Neural progenitor cell (in vitro differentiated cells): ENCODE measurements around the gene ADAMTSL2. TPM values are rescaled to one million over a fixed set of nuclear protein-coding genes. Genes with fewer than 3 reads are reported as not detected.
A peak's percentile ranks its signal among the peaks of the same experiment; 100 is the strongest.

Experiments used
- DNase-seq: peaks from one replicate; pipeline ENCODE4 v3.0.0-alpha.2; 2016; ENCODE audit warnings: low spot score
- H2AFZ ChIP-seq: fragments of 200-600 bp; sonication (generic); replicated peaks from 2 replicates; pipeline ENCODE4 v1.6.1; 2016; ENCODE audit warnings: antibody characterized with exemption
- H3F3A ChIP-seq: fragments of 200-600 bp; sonication (generic); 2 replicates; pipeline ENCODE4 v1.6.1; 2016; ENCODE audit warnings: antibody characterized with exemption, low read depth
- H3K27ac ChIP-seq: fragments of 200-600 bp; sonication (generic); 2 replicates; pipeline ENCODE4 v1.5.1; 2016; ENCODE audit warnings: mild to moderate bottlenecking
- H3K27me3 ChIP-seq: fragments of 200-600 bp; sonication (generic); 2 replicates; pipeline ENCODE4 v1.6.1; 2016; ENCODE audit warnings: mild to moderate bottlenecking, moderate library complexity
- H3K36me3 ChIP-seq: fragments of 200-600 bp; sonication (generic); 2 replicates; pipeline ENCODE4 v1.5.1; 2016
- H3K4me1 ChIP-seq: fragments of 200-600 bp; sonication (generic); 2 replicates; pipeline ENCODE4 v1.6.1; 2016; ENCODE audit warnings: mixed run types
- H3K4me2 ChIP-seq: fragments of 200-600 bp; sonication (generic); 2 replicates; pipeline ENCODE4 v1.6.1; 2016
- H3K4me3 ChIP-seq: fragments of 200-600 bp; sonication (generic); 2 replicates; pipeline ENCODE4 v1.5.1; 2016
- H3K79me2 ChIP-seq: fragments of 200-600 bp; sonication (generic); 2 replicates; pipeline ENCODE4 v1.6.1; 2016; ENCODE audit warnings: low read depth
- H3K9ac ChIP-seq: fragments of 200-600 bp; sonication (generic); 2 replicates; pipeline ENCODE4 v1.6.1; 2016
- H3K9me3 ChIP-seq: fragments of 200-600 bp; sonication (generic); 2 replicates; pipeline ENCODE4 v1.5.1; 2016; ENCODE audit warnings: low read depth
- H4K20me1 ChIP-seq: fragments of 200-600 bp; sonication (generic); 2 replicates; pipeline ENCODE4 v1.6.1; 2016; ENCODE audit warnings: low read depth
- H3K27ac Mint-ChIP-seq: 3 replicates; pipeline ENCODE4 v1.8.0; 2021; ENCODE audit warnings: mixed read lengths
- H3K27me3 Mint-ChIP-seq: 2 replicates; pipeline ENCODE4 v1.8.0; 2022; ENCODE audit warnings: low read depth, mild to moderate bottlenecking, inconsistent platforms, moderate library complexity, mixed read lengths; ENCODE audit not compliant: insufficient read depth
- H3K36me3 Mint-ChIP-seq: 3 replicates; pipeline ENCODE4 v1.8.0; 2021; ENCODE audit warnings: mixed read lengths
- H3K4me1 Mint-ChIP-seq: 3 replicates; pipeline ENCODE4 v1.8.0; 2021; ENCODE audit warnings: mixed read lengths
- H3K4me3 Mint-ChIP-seq: 3 replicates; pipeline ENCODE4 v1.8.0; 2021; ENCODE audit warnings: mild to moderate bottlenecking, moderate library complexity, mixed read lengths
- H3K9me3 Mint-ChIP-seq: 3 replicates; pipeline ENCODE4 v1.8.0; 2020; ENCODE audit warnings: mixed read lengths
- CTCF ChIP-seq: fragments of 200-600 bp; sonication (generic); IDR thresholded peaks from 2 replicates; pipeline ENCODE4 v1.5.1; 2017; ENCODE audit warnings: antibody characterized with exemption, mild to moderate bottlenecking
- EZH2 ChIP-seq: fragments of 200-600 bp; sonication (generic); IDR thresholded peaks from 2 replicates; pipeline ENCODE4 v1.6.1; 2017; ENCODE audit warnings: antibody characterized with exemption, mild to moderate bottlenecking, moderate library complexity
- EZH2phosphoT487 ChIP-seq: fragments of 200-600 bp; sonication (generic); IDR thresholded peaks from 2 replicates; pipeline ENCODE4 v1.6.1; 2017; ENCODE audit warnings: antibody characterized with exemption
- total RNA-seq: library from RNA; depleted of rRNA; stranded (reverse); fragments of >200 nt; gene quantifications from 2 replicates; pipeline ENCODE4 v1.2.3, GENCODE V29; 2015; ENCODE audit warnings: low replicate concordance

The ADAMTSL2 gene
- total RNA-seq, 1 donor from 2014 or later = 0.30 TPM

GRCh38 chr9:133584167-133584558 lies 49.7 kb downstream of the ADAMTSL2 start:
- Histone ChIP-seq H3K9me3 (no peaks in the 10 kb centered on the region), H4K20me1 (no peaks in the 10 kb centered on the region), H3F3A (peaks cover 8% of the 10 kb centered on the region), H3K4me1 (peaks cover 34% of the 10 kb centered on the region), H3K27ac (no peak overlapping the region), H3K9ac (no peak overlapping the region), H3K27me3 (no peaks in the 10 kb centered on the region), H3K79me2 (no peaks in the 10 kb centered on the region), H3K4me3 (no peak overlapping the region), H3K36me3 (no peaks in the 10 kb centered on the region), H3K4me2 (no peak overlapping the region), H2AFZ (no peak overlapping the region)
- H3K27me3 Mint-ChIP-seq = peaks cover 17% of the 10 kb centered on the region
- no peak for TF ChIP-seq EZH2phosphoT487
- no peak for TF ChIP-seq CTCF
- TF ChIP-seq EZH2 = no peak
- peaks cover 51% of the 10 kb centered on the region for H3K4me1 Mint-ChIP-seq
- H3K36me3 Mint-ChIP-seq = peaks cover 3% of the 10 kb centered on the region
- H3K4me3 Mint-ChIP-seq = peak overlapping the region; percentile 46
- H3K9me3 Mint-ChIP-seq = peaks cover 13% of the 10 kb centered on the region
- H3K27ac Mint-ChIP-seq = peak overlapping the region; percentile 48
- no peak for DNase-seq

GRCh38 chr9:133584559-133585476 lies 50.3 kb downstream of the ADAMTSL2 start:
- H3K27ac Mint-ChIP-seq = peak overlapping the region; percentile 48
- no peak overlapping the region for H3K27ac ChIP-seq
- H3K4me1 Mint-ChIP-seq = peaks cover 46% of the 10 kb centered on the region
- H4K20me1 ChIP-seq = no peaks in the 10 kb centered on the region
- H2AFZ ChIP-seq = peak overlapping the region; percentile 60
- peak overlapping the region; percentile 70 for H3K4me2 ChIP-seq
- no peak overlapping the region for H3K9ac ChIP-seq
- H3K36me3 ChIP-seq = no peaks in the 10 kb centered on the region
- TF ChIP-seq EZH2 (no peak), CTCF (no peak), EZH2phosphoT487 (no peak)
- peaks cover 3% of the 10 kb centered on the region for H3K36me3 Mint-ChIP-seq
- no peak overlapping the region for H3K4me3 ChIP-seq
- H3K27me3 Mint-ChIP-seq = peaks cover 17% of the 10 kb centered on the region
- H3K4me1 ChIP-seq = peaks cover 34% of the 10 kb centered on the region
- peak overlapping the region; percentile 41 for H3K4me3 Mint-ChIP-seq
- no peaks in the 10 kb centered on the region for H3K9me3 ChIP-seq
- H3F3A ChIP-seq = peaks cover 8% of the 10 kb centered on the region
- H3K9me3 Mint-ChIP-seq = peaks cover 13% of the 10 kb centered on the region
- peak; percentile 54 for DNase-seq
- no peaks in the 10 kb centered on the region for H3K79me2 ChIP-seq
- no peaks in the 10 kb centered on the region for H3K27me3 ChIP-seq

GRCh38 chr9:133585481-133586351 lies 51.2 kb downstream of the ADAMTSL2 start:
- Mint-ChIP-seq H3K4me1 (peaks cover 40% of the 10 kb centered on the region), H3K4me3 (peak overlapping the region; percentile 60), H3K36me3 (peaks cover 3% of the 10 kb centered on the region), H3K27ac (peak overlapping the region; percentile 90), H3K27me3 (peaks cover 17% of the 10 kb centered on the region), H3K9me3 (peaks cover 13% of the 10 kb centered on the region)
- TF ChIP-seq EZH2phosphoT487 = no peak
- Histone ChIP-seq H3K4me3 (no peak overlapping the region), H3K4me1 (peaks cover 32% of the 10 kb centered on the region), H3K27me3 (no peaks in the 10 kb centered on the region), H2AFZ (no peak overlapping the region), H3F3A (peaks cover 8% of the 10 kb centered on the region), H4K20me1 (no peaks in the 10 kb centered on the region), H3K36me3 (no peaks in the 10 kb centered on the region), H3K9ac (no peak overlapping the region), H3K4me2 (peak overlapping the region; percentile 70), H3K79me2 (no peaks in the 10 kb centered on the region), H3K9me3 (no peaks in the 10 kb centered on the region), H3K27ac (no peak overlapping the region)
- DNase-seq = peak; percentile 37
